ENCODE data around the gene EPS8.
"Not testable (repeated sequence)": the region's sequence is repeated elsewhere in the genome, so short reads cannot be mapped to it uniquely, and the experiment has no call there.

The EPS8 gene

GRCh38 chr12:15634010-15634683, 155.0 kb downstream of the EPS8 start:
- DNase-seq = no peak

- DNase-seq = no peak
These were observed 156.0 kb downstream of the EPS8 start for GRCh38 chr12:15633201-15633600.

GRCh38 chr12:15632708-15633107, 156.5 kb downstream of the EPS8 start:
- DNase-seq = no peak

DNA sequence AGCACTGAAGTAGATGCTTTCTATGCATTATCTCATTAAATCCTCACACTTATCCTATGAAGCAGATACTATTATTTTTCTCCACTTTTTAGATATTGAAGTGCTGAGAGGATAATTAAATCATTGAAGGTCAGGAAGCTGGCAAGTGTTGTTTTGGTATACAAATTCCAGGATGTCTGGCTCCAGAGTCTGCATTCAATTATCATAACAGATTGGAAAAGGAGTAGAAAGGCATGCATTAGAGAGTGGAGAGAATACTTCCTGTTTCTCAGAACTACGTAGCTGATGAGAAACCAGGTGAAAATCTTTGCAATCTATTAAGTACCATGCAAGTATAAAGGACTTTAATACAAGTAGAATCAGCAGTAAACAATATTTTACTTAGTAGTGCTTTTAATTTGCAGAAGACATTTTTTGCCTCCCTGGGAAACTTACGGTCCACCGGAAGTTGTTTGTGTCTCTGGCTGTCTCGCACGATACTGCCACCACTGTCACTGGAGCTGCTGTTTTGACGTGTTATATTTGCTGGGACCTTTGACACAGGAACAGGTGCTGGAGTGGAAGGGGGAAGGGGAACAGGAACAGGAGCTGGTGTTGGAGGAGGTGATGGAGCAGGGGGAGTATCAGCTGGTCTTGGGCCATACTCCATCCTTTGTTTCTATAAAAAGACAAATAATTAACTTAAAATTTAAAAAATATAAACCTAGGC, 158.0 kb downstream of the EPS8 start:
- DNase-seq = no peak

- DNase-seq = no peak
These were observed 159.4 kb downstream of the EPS8 start for GRCh38 chr12:15629761-15630160.

DNA sequence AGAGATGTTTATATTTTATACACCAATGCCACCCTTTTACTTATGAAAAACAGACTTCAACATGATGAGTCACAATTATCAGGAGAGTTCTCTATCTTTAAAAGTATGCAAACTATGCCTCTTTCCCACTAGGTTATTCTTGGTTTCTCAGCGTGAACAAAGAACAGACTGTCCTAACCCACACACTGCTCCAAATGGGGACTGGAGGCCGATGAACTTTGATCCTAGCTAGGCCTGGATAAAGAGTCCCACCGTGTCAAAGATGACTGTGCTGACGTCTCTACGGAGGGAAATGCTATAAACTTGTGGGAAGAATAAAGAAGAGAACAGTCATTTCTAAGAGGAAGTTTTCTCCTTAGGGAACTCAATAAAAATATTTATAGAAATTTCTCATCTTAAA, 160.1 kb downstream of the EPS8 start:
- DNase-seq = no peak

- DNase-seq = no peak
These were observed 160.9 kb downstream of the EPS8 start for GRCh38 chr12:15627995-15628945.

- DNase-seq = no peak
These were observed 164.1 kb downstream of the EPS8 start for GRCh38 chr12:15625075-15625474.

DNA sequence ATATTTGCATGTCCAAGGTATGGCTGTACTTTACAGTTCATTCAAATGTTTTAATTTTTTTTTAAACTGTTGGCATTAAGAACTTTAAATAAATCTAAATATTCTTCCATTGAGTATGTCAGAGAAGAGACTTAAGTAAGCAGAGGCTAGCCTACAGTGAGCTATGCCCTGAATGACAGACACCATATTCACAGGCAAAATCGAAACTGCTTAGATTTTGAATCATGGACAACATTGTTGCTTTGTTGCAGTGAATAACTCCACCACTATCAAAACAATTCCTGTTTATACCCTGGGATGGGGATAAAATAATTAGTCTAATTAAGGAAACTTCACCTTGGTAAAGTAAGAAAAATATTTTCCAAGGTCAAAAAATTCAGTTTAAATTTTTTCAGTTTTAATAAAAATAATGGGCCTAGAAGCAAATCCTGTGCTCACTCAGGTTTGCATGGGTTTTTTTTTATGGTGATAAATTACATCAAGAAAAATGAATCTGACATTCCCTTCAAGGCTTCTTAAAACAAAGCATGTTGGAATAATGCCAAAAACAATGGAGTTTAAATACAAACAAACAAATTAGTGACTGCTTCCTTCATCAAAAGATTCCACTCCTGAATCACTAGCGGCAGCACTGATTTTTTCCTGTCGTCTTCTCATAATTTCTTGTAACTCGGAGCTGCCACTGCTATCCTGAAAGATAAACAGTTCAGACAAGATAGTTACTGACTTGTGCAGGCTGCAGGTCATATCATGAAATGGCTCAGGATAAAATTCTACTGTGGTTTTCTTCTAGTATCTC, 168.2 kb downstream of the EPS8 start:
- no peak for DNase-seq

- DNase-seq = not testable (repeated sequence)
These were observed 172.7 kb downstream of the EPS8 start for GRCh38 chr12:15616495-15616894.

DNA sequence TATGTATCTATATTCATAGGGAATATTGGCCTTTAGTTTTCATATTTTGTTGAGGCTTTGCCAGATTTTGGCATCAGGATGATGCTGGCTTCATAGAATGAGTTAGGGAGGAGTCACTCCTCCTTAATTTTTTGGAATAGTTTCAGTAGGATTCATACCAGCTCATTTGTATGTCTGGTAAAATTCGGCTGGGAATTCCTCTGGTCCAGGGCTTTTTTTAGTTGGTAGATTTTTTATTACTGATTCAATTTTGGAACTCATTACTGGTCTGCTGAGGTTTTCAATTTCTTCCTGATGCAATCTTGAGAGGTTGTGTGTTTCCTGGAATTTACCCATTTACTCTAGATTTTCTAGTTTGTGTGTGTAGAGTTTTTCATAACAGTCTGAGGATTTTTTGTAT, 175.2 kb downstream of the EPS8 start:
- no peak for DNase-seq

DNA sequence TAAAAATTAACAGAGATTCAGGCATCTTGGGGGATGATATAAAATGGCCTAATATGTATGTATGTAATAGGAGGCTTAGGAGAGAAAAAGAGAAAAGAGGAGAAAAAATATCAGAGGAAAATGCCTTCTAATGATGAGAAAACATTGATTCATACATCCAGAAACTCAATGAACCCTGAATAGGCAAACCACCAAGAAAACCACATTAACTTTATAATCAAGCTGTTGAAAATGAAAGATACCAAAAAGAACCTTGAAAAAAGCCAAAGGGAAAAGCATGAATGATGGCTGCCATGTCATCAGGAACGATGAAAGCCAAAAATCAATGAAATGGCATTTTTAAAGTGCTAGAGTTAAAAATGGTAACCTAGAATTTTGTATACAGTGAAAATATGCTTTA, 180.2 kb downstream of the EPS8 start:
- DNase-seq = no peak

DNA sequence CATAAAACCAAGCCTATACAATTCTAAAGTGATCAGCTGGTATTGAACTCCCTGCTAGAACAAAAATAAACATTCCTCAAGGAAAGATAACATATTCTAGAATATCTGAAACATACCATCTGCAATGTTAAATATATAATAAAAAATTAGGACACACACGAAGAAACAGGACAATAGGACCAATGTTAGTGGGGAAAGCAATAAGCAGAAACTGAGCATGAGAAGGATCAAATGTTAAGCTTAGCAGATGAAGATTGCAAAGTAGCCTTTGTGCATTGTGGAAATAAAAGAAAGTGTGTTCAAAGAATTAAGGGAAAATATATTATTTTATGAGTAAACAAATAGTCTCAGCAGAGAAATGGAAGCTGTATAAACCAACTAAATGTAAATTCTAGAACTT, 180.8 kb downstream of the EPS8 start:
- no peak for DNase-seq

- no peak for DNase-seq
These were observed 183.2 kb downstream of the EPS8 start for GRCh38 chr12:15605881-15606590.

- no peak for DNase-seq
These were observed 185.6 kb downstream of the EPS8 start for GRCh38 chr12:15603474-15604085.

- DNase-seq = no peak
These were observed 187.0 kb downstream of the EPS8 start for GRCh38 chr12:15602051-15602672.

DNA sequence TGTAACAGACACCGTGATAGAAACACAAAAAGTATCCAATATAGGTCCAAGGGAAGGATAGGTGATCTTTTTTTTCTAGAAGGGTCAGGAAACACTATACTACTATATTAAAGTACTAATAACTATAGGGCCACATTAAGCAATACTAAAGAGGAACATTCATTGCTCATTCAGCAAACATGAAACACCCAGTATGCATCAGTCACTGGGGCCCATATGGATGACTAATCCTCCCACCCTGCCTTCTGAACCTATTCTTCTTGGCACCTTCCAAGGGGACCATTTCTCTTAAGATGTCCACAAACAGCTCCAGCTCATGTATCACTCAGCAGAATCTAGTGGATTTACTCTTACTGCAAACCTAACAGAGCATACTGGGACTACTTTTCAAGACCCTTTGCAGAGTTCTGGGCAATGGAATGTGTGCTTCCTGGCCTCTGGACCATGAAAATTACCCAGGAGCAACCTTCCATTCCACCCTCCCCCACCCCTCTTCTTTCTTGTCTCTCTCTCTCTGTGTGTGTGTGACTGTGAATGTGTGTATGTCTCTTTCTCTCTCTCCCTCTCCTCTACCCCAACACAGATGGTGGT, 187.9 kb downstream of the EPS8 start:
- no peak for DNase-seq

- DNase-seq = no peak
These were observed 188.8 kb downstream of the EPS8 start for GRCh38 chr12:15600223-15600935.

DNA sequence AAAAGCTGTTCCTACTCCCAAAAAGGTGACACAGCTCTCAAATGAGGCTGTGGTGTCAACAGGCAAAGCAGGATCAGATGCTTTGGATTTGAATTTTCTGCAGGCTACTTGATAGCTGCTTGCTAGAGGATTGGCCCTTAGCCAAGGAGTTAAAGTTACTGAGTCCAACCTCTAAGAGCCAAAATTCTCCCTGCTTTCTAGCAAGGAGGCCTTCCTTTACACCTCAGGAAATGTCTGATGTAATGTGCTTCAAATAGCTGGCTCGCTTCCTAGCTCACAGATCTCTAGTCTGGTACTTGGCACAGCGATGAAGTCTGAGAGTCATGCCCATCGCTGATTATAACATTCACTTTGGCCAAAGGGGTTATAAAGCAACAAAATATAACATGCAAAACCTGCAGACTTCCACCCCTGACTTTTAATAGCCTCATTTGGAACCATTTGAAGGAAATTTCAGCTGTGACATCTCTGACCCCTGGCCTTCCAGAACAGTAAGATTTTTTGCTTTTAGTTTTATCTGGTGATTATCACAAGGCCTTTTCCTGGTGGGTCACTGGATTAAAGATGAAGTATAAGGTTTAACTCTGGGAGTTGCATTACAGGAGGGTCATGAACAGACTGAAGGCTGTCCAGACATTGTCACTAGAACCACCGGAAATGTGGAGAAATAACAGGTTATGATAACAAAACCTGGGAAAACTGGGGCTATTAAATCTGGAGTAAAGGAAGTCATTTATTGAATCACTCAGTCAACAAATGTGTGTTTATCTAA, 189.7 kb downstream of the EPS8 start:
- DNase-seq = no peak
